Esophagus muscularis mucosa (tissue), 4 donors: ENCODE measurements around the gene MATN1. TPM values are rescaled to one million over a fixed set of nuclear protein-coding genes. Genes with fewer than 3 reads are reported as not detected.

ENCODE experiments used
- DNase-seq: peaks from one replicate; pipeline ENCODE4 v3.0.0-alpha.2; 2017; ENCODE audit errors: extremely low spot score
- H3K27ac ChIP-seq, 4 donors: fragments of 200-600 bp; sonication (generic); replicated peaks in 1 of 4; 1 replicate in 3 of 4; 2 replicates in 1 of 4; pipeline ENCODE4 v1.5.1; 2016 to 2019; ENCODE audit warnings: mild to moderate bottlenecking in 1 of 4
- H3K27me3 ChIP-seq, 4 donors: fragments of 200-600 bp; sonication (generic); one replicate each; pipeline versions ENCODE4 v1.5.1 to v1.6.0; 2016 to 2019
- H3K36me3 ChIP-seq, 4 donors: fragments of 200-600 bp; sonication (generic); one replicate each; pipeline ENCODE4 v1.5.1; 2016 to 2019
- H3K4me1 ChIP-seq, 4 donors: fragments of 200-600 bp; sonication (generic); one replicate each; pipeline ENCODE4 v1.5.1; 2016 to 2019
- H3K4me3 ChIP-seq, 4 donors: fragments of 200-600 bp; sonication (generic); 1 replicate in 2 of 4; 2 replicates in 2 of 4; pipeline ENCODE4 v1.5.1; 2016 to 2019; ENCODE audit warnings: mild to moderate bottlenecking in 4 of 4, moderate library complexity in 1 of 4
- H3K9me3 ChIP-seq, 4 donors: fragments of 200-600 bp; sonication (generic); 1 replicate in 3 of 4; 2 replicates in 1 of 4; pipeline ENCODE4 v1.5.1; 2016 to 2019
- CTCF ChIP-seq, 3 experiments: fragments of 200-600 bp in 2 of 3; fragments of 450-650 bp in 1 of 3; sonication (generic) in 2 of 3; IDR thresholded peaks; one replicate each; pipeline ENCODE4 v1.5.1; 2017 to 2019; ENCODE audit warnings: antibody characterized with exemption in 3 of 3, mild to moderate bottlenecking in 2 of 3, moderate library complexity in 1 of 3
- EP300 ChIP-seq: sonication (generic); formaldehyde crosslinking; IDR thresholded peaks from one replicate; pipeline ENCODE4 v1.6.1; 2017; ENCODE audit warnings: antibody characterized with exemption
- POLR2A ChIP-seq: fragments of 450-650 bp; IDR thresholded peaks from one replicate; pipeline ENCODE4 v1.6.1; 2017; ENCODE audit warnings: antibody characterized with exemption, moderate library complexity, mild to moderate bottlenecking, low read depth
- POLR2AphosphoS5 ChIP-seq, 2 donors: sonication (generic); formaldehyde crosslinking; IDR thresholded peaks; one replicate each; pipeline ENCODE4 v1.6.1; 2017; ENCODE audit warnings: antibody characterized with exemption in 2 of 2
- WGBS: methylation state at CpG from one replicate; pipeline ENCODE4 v1.1.5; 2018; 5-methylcytosine and 5-hydroxymethylcytosine counted together
- intact Hi-C: fragments of 100-400 bp; cut with DNase I; formaldehyde crosslinking; loops from one replicate; pipeline ENCODE4 v1.15.1; 2023
- total RNA-seq, 4 donors: library from RNA; depleted of rRNA; stranded (reverse); fragments of >200 nt; gene quantifications; one replicate each; pipeline versions ENCODE4 v1.1.0 to v1.2.1, GENCODE V29; 2016

The MATN1 gene
- total RNA-seq, 4 donors from 2014 or later, result not detected

GRCh38 chr1:30739601-30740000 lies 16.2 kb upstream of the MATN1 start:
- no peak overlapping the region for H3K27ac ChIP-seq
- H3K9me3 ChIP-seq, result no peaks in the 10 kb centered on the region
- intact Hi-C loops, result no loop called here
- peaks cover 0 to 17% (median 0%) of the 10 kb centered on the region in 4 donors for H3K36me3 ChIP-seq
- H3K4me1 ChIP-seq, result no peaks in the 10 kb centered on the region
- WGBS, result 98% methylated on average over 8 of the region's 8 CpGs
- TF ChIP-seq EP300 (no peak), CTCF (IDR thresholded peaks at IDR 0.05) (no peak), POLR2A (no peak), POLR2AphosphoS5 (IDR thresholded peaks at IDR 0.05) (no peak)
- DNase-seq, result no peak
- peaks cover 0 to 6% (median 0%) of the 10 kb centered on the region in 4 donors for H3K27me3 ChIP-seq
- no peak overlapping the region for H3K4me3 ChIP-seq

- H3K4me1 ChIP-seq, result no peaks in the 10 kb centered on the region
- intact Hi-C loops, result no loop called here
- WGBS, result 89% methylated on average over 10 of the region's 10 CpGs
- H3K9me3 ChIP-seq, result no peaks in the 10 kb centered on the region
- DNase-seq, result no peak
- no peak overlapping the region for H3K27ac ChIP-seq
- peaks cover 0 to 17% (median 0%) of the 10 kb centered on the region in 4 donors for H3K36me3 ChIP-seq
- peaks cover 0 to 6% (median 0%) of the 10 kb centered on the region in 4 donors for H3K27me3 ChIP-seq
- no peak for TF ChIP-seq POLR2AphosphoS5 (IDR thresholded peaks at IDR 0.05)
- TF ChIP-seq CTCF (IDR thresholded peaks at IDR 0.05), result no peak
- no peak for TF ChIP-seq POLR2A
- TF ChIP-seq EP300, result no peak
- no peak overlapping the region for H3K4me3 ChIP-seq
Measured at GRCh38 chr1:30738715-30739559, 15.6 kb upstream of the MATN1 start.

- DNase-seq, result no peak
- no peak for TF ChIP-seq POLR2A
- TF ChIP-seq CTCF (IDR thresholded peaks at IDR 0.05), result no peak
- no peak for TF ChIP-seq EP300
- no peak for TF ChIP-seq POLR2AphosphoS5 (IDR thresholded peaks at IDR 0.05)
- H3K4me1 ChIP-seq, result no peaks in the 10 kb centered on the region
- no peak overlapping the region for H3K27ac ChIP-seq
- peaks cover 0 to 6% (median 0%) of the 10 kb centered on the region in 4 donors for H3K27me3 ChIP-seq
- H3K9me3 ChIP-seq, result no peaks in the 10 kb centered on the region
- peaks cover 0 to 17% (median 0%) of the 10 kb centered on the region in 4 donors for H3K36me3 ChIP-seq
- WGBS, result 94% methylated on average over 5 of the region's 5 CpGs
- H3K4me3 ChIP-seq, result no peak overlapping the region
- intact Hi-C loops, result no loop called here
Measured at GRCh38 chr1:30738040-30738714, 14.8 kb upstream of the MATN1 start.

- no peak for DNase-seq
- intact Hi-C loops, result no loop called here
- TF ChIP-seq POLR2A, result no peak
- TF ChIP-seq CTCF (IDR thresholded peaks at IDR 0.05), result no peak
- Histone ChIP-seq H3K27ac (no peak overlapping the region), H3K36me3 (peaks cover 0 to 17% (median 0%) of the 10 kb centered on the region in 4 donors), H3K9me3 (no peaks in the 10 kb centered on the region), H3K4me3 (no peak overlapping the region), H3K27me3 (peaks cover 0 to 10% (median 0%) of the 10 kb centered on the region in 4 donors), H3K4me1 (no peaks in the 10 kb centered on the region)
- WGBS, result 96% methylated on average over 14 of the region's 14 CpGs
Measured at GRCh38 chr1:30737357-30738039, 14.1 kb upstream of the MATN1 start.
